Suprapubic skin (tissue), 4 donors: Measurements from ENCODE around the gene PPP2R3A. TPM values are rescaled to one million over a fixed set of nuclear protein-coding genes. Genes with fewer than 3 reads are reported as not detected.

Experiments used
- DNase-seq, 2 donors: peaks; one replicate each; pipeline ENCODE4 v3.0.0-alpha.2; 2019; ENCODE audit warnings: low spot score in 2 of 2
- H3K27ac ChIP-seq: fragments of 200-600 bp; sonication (generic); one replicate; pipeline ENCODE4 v1.5.1; 2019
- H3K27me3 ChIP-seq: fragments of 200-600 bp; sonication (generic); one replicate; pipeline ENCODE4 v1.5.1; 2019
- H3K36me3 ChIP-seq: fragments of 200-600 bp; sonication (generic); one replicate; pipeline ENCODE4 v1.5.1; 2019
- H3K4me1 ChIP-seq: fragments of 200-600 bp; sonication (generic); one replicate; pipeline ENCODE4 v1.5.1; 2019
- H3K4me3 ChIP-seq: fragments of 200-600 bp; sonication (generic); one replicate; pipeline ENCODE4 v1.5.1; 2019; ENCODE audit warnings: mild to moderate bottlenecking
- H3K9me3 ChIP-seq: fragments of 200-600 bp; sonication (generic); one replicate; pipeline ENCODE4 v1.5.1; 2019
- CTCF ChIP-seq, 2 donors: fragments of 200-600 bp in 1 of 2; fragments of 450-650 bp in 1 of 2; sonication (generic) in 1 of 2; IDR thresholded peaks; one replicate each; pipeline ENCODE4 v1.5.1; 2016 to 2019; ENCODE audit warnings: antibody characterized with exemption in 2 of 2, mild to moderate bottlenecking in 1 of 2, moderate library complexity in 1 of 2
- EP300 ChIP-seq: sonication (generic); formaldehyde crosslinking; IDR thresholded peaks from one replicate; pipeline ENCODE4 v1.6.1; 2017; ENCODE audit warnings: antibody characterized with exemption
- POLR2A ChIP-seq, 2 donors: fragments of 450-650 bp; IDR thresholded peaks; one replicate each; pipeline ENCODE4 v1.6.1; 2017; ENCODE audit warnings: antibody characterized with exemption in 2 of 2, mild to moderate bottlenecking in 2 of 2, moderate library complexity in 2 of 2
- POLR2AphosphoS5 ChIP-seq, 3 donors: sonication (generic); formaldehyde crosslinking; IDR thresholded peaks; one replicate each; pipeline ENCODE4 v1.6.1; 2017; ENCODE audit warnings: antibody characterized with exemption in 3 of 3
- WGBS: methylation state at CpG from one replicate; pipeline ENCODE4 v1.1.5; 2018; 5-methylcytosine and 5-hydroxymethylcytosine counted together
- total RNA-seq, 4 donors: library from RNA; depleted of rRNA; stranded (reverse); fragments of >200 nt; gene quantifications; one replicate each; pipeline ENCODE4 v1.1.0, GENCODE V29; 2016

The PPP2R3A gene
- total RNA-seq, 4 donors from 2014 or later, result 51.2 to 71.7 (median 52.9) TPM

DNA sequence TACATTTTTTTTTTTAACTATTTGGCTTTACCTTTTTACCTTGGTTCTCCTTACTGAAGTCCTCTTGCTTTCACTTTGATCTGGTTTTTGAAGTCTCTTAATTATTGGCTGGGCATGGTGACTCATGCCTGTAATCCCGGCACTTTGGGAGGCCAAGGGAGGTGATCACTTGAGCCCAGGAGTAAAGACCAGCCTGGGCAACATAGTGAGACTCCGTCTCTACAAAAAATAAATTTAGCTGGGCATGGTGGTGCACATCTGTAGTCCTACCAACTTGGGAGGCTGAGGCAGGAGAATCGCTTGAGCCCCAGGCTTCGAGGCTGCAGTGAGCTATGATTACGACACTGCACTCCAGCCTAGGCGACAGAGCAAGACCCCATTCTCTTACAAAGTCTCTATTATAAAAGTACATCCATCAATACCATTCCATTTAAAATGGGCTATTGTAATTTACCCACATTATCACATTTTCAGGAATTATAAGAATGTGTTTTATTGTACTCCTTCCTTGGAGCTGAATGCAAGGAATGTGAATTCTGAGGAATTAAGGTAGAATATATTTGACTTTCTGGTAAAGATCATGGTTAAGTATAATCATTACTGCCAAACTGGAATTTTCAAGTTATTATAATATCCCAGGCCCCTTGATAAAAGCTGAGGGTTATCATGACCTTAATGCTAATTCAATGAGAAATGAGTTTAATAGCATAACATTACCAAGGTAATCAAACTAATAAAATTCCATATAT lies 181.6 kb downstream of the PPP2R3A start:
- H3K27ac ChIP-seq, result no peak overlapping the region
- no peaks in the 10 kb centered on the region for H3K27me3 ChIP-seq
- peaks cover 24% of the 10 kb centered on the region for H3K36me3 ChIP-seq
- DNase-seq, result no peak
- H3K4me3 ChIP-seq, result no peak overlapping the region
- TF ChIP-seq POLR2AphosphoS5 (IDR thresholded peaks at IDR 0.05), result no peak
- TF ChIP-seq EP300, result no peak
- no peak for TF ChIP-seq CTCF (IDR thresholded peaks at IDR 0.05)
- TF ChIP-seq POLR2A (IDR thresholded peaks at IDR 0.05), result no peak
- H3K9me3 ChIP-seq, result no peaks in the 10 kb centered on the region
- 87% methylated on average over 6 of the region's 6 CpGs for WGBS
- peaks cover 13% of the 10 kb centered on the region for H3K4me1 ChIP-seq

- 44% methylated on average over 3 of the region's 3 CpGs for WGBS
- DNase-seq, result no peak
- Histone ChIP-seq H3K27ac (no peak overlapping the region), H3K4me3 (no peak overlapping the region), H3K27me3 (no peaks in the 10 kb centered on the region), H3K36me3 (peaks cover 21% of the 10 kb centered on the region), H3K4me1 (peaks cover 15% of the 10 kb centered on the region), H3K9me3 (no peaks in the 10 kb centered on the region)
- no peak for TF ChIP-seq EP300
- no peak for TF ChIP-seq CTCF (IDR thresholded peaks at IDR 0.05)
- TF ChIP-seq POLR2A (IDR thresholded peaks at IDR 0.05), result no peak
- no peak for TF ChIP-seq POLR2AphosphoS5 (IDR thresholded peaks at IDR 0.05)
These were observed 184.1 kb downstream of the PPP2R3A start for GRCh38 chr3:136149667-136150066.

- no peak overlapping the region for H3K27ac ChIP-seq
- 73% methylated on average over 10 of the region's 10 CpGs for WGBS
These were observed 185.7 kb downstream of the PPP2R3A start for GRCh38 chr3:136151219-136151618.

GRCh38 chr3:136152176-136152843 lies 186.8 kb downstream of the PPP2R3A start:
- Histone ChIP-seq H3K36me3 (peaks cover 14% of the 10 kb centered on the region), H3K9me3 (no peaks in the 10 kb centered on the region), H3K4me3 (no peak overlapping the region), H3K27me3 (no peaks in the 10 kb centered on the region), H3K27ac (no peak overlapping the region), H3K4me1 (peaks cover 15% of the 10 kb centered on the region)
- WGBS, result 71% methylated on average over 4 of the region's 4 CpGs
- no peak for TF ChIP-seq POLR2A (IDR thresholded peaks at IDR 0.05)
- TF ChIP-seq POLR2AphosphoS5 (IDR thresholded peaks at IDR 0.05), result no peak
- TF ChIP-seq CTCF (IDR thresholded peaks at IDR 0.05), result no peak
- TF ChIP-seq EP300, result no peak
- DNase-seq, result no peak

More at GRCh38 chr3:136151219-136151618, 185.7 kb downstream of the PPP2R3A start:
- no peak for TF ChIP-seq POLR2A (IDR thresholded peaks at IDR 0.05)
- TF ChIP-seq CTCF (IDR thresholded peaks at IDR 0.05), result no peak
- TF ChIP-seq EP300, result no peak
- no peak for TF ChIP-seq POLR2AphosphoS5 (IDR thresholded peaks at IDR 0.05)
- H3K4me1 ChIP-seq, result peaks cover 15% of the 10 kb centered on the region
- H3K27me3 ChIP-seq, result no peaks in the 10 kb centered on the region
- no peak for DNase-seq
- no peak overlapping the region for H3K4me3 ChIP-seq
- H3K36me3 ChIP-seq, result peaks cover 14% of the 10 kb centered on the region
- H3K9me3 ChIP-seq, result no peaks in the 10 kb centered on the region

DNA sequence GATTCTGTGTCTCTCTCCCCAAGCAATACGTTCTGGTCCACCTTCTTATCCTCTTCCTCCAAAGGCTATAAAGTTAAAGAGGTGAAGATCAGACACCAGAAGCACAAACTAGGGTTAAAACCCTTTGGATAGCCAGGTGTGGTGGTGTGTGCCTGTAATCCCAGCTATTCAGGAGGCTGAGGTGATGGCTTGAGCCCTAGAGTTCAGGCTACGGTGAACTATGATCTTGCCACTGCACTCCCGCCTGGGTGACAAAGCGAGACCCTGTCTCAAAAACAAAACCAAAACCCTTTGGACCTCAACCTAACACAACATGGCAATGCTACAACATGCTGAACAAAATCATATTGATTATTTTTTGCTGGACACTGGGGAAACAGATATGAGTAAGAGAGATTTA lies 187.4 kb downstream of the PPP2R3A start:
- 91% methylated on average over 4 of the region's 4 CpGs for WGBS
- peaks cover 15% of the 10 kb centered on the region for H3K4me1 ChIP-seq
- no peaks in the 10 kb centered on the region for H3K27me3 ChIP-seq
- no peak overlapping the region for H3K4me3 ChIP-seq
- peaks cover 14% of the 10 kb centered on the region for H3K36me3 ChIP-seq
- no peaks in the 10 kb centered on the region for H3K9me3 ChIP-seq
- no peak for DNase-seq
- H3K27ac ChIP-seq, result no peak overlapping the region
- TF ChIP-seq CTCF (IDR thresholded peaks at IDR 0.05) (no peak), EP300 (no peak), POLR2A (IDR thresholded peaks at IDR 0.05) (no peak), POLR2AphosphoS5 (IDR thresholded peaks at IDR 0.05) (no peak)
